Measurements from ENCODE around the gene TSPAN18.

- no peak for TF ChIP-seq MXI1 (IDR thresholded peaks at IDR 0.05; ENCODE audit: borderline replicate concordance, low read depth, low read length)
- TF ChIP-seq, protein P1, sequence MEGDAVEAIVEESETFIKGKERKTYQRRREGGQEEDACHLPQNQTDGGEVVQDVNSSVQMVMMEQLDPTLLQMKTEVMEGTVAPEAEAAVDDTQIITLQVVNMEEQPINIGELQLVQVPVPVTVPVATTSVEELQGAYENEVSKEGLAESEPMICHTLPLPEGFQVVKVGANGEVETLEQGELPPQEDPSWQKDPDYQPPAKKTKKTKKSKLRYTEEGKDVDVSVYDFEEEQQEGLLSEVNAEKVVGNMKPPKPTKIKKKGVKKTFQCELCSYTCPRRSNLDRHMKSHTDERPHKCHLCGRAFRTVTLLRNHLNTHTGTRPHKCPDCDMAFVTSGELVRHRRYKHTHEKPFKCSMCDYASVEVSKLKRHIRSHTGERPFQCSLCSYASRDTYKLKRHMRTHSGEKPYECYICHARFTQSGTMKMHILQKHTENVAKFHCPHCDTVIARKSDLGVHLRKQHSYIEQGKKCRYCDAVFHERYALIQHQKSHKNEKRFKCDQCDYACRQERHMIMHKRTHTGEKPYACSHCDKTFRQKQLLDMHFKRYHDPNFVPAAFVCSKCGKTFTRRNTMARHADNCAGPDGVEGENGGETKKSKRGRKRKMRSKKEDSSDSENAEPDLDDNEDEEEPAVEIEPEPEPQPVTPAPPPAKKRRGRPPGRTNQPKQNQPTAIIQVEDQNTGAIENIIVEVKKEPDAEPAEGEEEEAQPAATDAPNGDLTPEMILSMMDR (conservative IDR thresholded peaks at IDR 0.05; ENCODE audit: low read depth, low read length), result no peak
- TF ChIP-seq RAD21 (IDR thresholded peaks at IDR 0.05; ENCODE audit: low read length), result no peak
- TF ChIP-seq POLR2A (IDR thresholded peaks at IDR 0.05; ENCODE audit: low read depth, low read length), result no peak
- TF ChIP-seq BHLHE40 (IDR thresholded peaks at IDR 0.05; ENCODE audit: low read depth, low read length), result no peak
- TF ChIP-seq RCOR1 (IDR thresholded peaks at IDR 0.05; ENCODE audit: insufficient replicate concordance, low read length), result no peak
- no peak for TF ChIP-seq RFX5 (IDR thresholded peaks at IDR 0.05; ENCODE audit: low read depth, low read length)
- no peak for TF ChIP-seq CEBPB (IDR thresholded peaks at IDR 0.05; ENCODE audit: low read depth, low read length)
Measured at GRCh38 chr11:44915621-44916020, 188.9 kb downstream of the TSPAN18 start.

All from IMR-90 (cell line).